GM21737 (cell line): ENCODE data around the gene APOC1.
A peak's percentile ranks its signal among the peaks of the same experiment; 100 is the strongest.

Experiments used
- ATAC-seq: cut with Tn5 transposase; IDR thresholded peaks from one replicate; pipeline ENCODE4 v1.9.1; 2021; ENCODE audit warnings: mild to moderate bottlenecking, moderate library complexity; ENCODE audit not compliant: unreplicated experiment

APOC1 gene

GRCh38 chr19:44954649-44955504 is 40.5 kb downstream of the APOC1 start, which contains the start of gene CLPTM1:
TSS of gene CLPTM1 (plus strand) at chr19:44955380. CDS start at chr19:44955396, 16 bp downstream.
- ATAC-seq: peak; percentile 84

- ATAC-seq: peak; percentile 28
Observed at GRCh38 chr19:44955505-44956439, 41.4 kb downstream of the APOC1 start.

- no peak for ATAC-seq
Observed at GRCh38 chr19:44957526-44957925, 43.1 kb downstream of the APOC1 start.

GRCh38 chr19:44958090-44958489 is 43.7 kb downstream of the APOC1 start:
- no peak for ATAC-seq

- no peak for ATAC-seq
Observed at GRCh38 chr19:44959691-44960090, 45.3 kb downstream of the APOC1 start.

GRCh38 chr19:44960906-44961728 is 46.7 kb downstream of the APOC1 start:
- no peak for ATAC-seq

- no peak for ATAC-seq
Observed at GRCh38 chr19:44961821-44962220, 47.4 kb downstream of the APOC1 start.

GRCh38 chr19:44968118-44968517 is 53.7 kb downstream of the APOC1 start:
- ATAC-seq: no peak

GRCh38 chr19:44968670-44969069 is 54.3 kb downstream of the APOC1 start:
- ATAC-seq: no peak
